DMS153 (cell line): ENCODE results near the gene CAMK2N1.

Experiments
- DNase-seq: peaks from one replicate; lab custom pipeline; 2025; lab: John Stamatoyannopoulos, UW

Gene CAMK2N1

GRCh38 chr1:20443703-20444586 is 42.1 kb downstream of the CAMK2N1 start:
- no peak for DNase-seq

DNA sequence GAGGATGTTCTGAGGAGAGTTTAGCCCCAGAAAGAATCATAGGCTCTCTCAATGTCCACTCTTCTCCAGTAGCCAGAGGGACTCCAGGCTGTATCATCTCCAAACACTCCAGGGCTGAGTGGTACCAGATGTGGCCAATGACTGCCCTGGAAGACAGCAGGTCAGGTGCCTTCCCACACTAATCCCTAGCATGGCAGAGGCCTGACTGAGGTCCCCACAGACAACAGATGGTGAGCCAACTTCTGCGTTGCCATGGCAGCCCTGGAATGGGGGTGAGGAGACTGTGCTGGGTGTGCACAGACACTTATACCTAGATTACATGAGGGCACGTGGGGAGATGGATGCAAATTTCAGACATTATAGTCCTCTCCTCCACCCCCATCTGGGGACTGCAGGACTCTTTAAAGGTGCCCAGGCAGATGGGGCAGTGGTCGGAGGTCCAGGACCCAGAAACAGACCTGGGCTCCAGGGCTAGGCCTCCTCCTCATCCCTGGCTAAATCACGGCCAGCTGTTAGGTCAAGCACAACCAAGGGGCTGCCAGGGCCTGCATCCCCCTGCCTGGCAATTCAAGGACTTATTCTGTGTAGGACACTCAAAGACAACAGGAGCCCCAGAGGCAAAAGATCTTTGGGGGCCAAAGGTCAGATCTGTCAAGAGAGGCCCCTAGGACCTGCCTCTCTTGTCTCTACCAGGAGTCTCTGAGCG is 42.9 kb downstream of the CAMK2N1 start:
- no peak for DNase-seq

DNA sequence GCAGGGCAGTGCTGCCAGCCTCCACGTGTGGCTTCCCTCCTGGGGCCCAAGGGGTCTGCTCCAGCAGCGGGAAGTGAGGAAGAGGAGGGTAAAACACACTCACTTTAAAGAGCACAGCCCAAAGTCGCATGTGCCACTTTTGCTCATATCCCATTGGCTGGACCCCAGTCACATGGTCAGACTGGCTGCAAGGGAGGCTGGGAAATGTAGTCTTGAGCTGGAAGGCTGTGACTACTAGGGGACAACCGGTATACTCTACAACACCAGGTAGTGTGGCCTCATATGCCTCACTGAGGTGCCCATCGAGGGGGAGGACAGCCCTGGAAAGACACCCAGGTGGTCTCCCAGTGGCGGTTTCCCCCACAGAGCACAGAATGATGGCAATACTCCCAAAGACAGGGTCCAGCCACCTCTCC is 45.2 kb downstream of the CAMK2N1 start:
- peak; percentile 47 for DNase-seq

- no peak for DNase-seq
Measured at GRCh38 chr1:20439282-20439681, 46.7 kb downstream of the CAMK2N1 start.

DNA sequence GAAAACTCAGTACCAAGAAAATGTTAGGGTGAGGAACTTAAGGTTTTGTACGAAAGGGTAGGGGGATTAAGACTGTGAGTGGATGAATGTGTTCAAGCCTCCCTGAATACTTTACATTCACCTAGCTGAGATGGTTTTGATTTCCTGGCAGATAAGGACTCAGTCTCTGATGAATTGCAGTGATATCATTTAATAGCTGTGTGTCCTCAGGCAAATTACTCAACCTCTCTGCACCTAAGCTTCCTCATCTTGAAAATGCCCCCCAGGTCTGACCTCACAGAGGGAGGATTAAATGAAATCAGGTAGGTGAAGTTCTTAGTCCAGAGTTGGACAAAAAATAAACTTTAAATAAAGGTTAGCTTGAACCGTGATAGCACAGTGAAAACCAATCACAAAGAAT is 48.4 kb downstream of the CAMK2N1 start:
- no peak for DNase-seq

DNA sequence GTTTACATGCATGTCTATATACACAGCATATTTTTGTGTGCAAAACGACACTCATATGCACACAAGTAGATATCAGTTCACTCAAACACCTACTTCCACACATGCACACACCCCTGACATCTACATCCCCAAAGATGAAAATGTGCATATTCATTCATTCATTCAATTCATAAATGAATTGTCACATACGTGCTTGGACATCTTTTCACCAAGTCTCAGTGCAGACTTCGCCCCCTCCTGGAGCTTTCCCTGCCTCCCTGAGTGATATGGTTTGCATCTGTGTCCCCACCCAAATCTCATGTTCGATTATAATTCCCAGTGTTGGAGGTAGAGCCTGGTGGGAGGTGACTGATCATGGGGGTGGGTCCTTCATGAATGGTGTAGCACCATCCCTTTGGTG is 53.1 kb downstream of the CAMK2N1 start:
- no peak for DNase-seq
